GM12878 (cell line): Measurements from ENCODE around the gene IL18.

Experiments
- POLR2AphosphoS5 ChIP-seq: IDR thresholded peaks from 2 replicates; pipeline ENCODE4 v1.6.1; 2011; ENCODE audit warnings: mild to moderate bottlenecking, low read length, inconsistent platforms
- TF ChIP-seq, protein P1 (sequence below): IDR thresholded peaks from 2 replicates; pipeline ENCODE4 v1.6.1; 2011; ENCODE audit warnings: low read depth, mild to moderate bottlenecking, low read length, moderate library complexity, borderline replicate concordance; ENCODE audit errors: extremely low read depth
- TF ChIP-seq, protein P2 (sequence below), 3 experiments: IDR thresholded peaks in 2 of 3; conservative IDR thresholded peaks in 1 of 3; 2 replicates each; pipeline ENCODE4 v1.5.1; 2011; ENCODE audit warnings: low read depth in 3 of 3, low read length in 3 of 3, mild to moderate bottlenecking in 3 of 3, control low read depth in 2 of 3, moderate library complexity in 2 of 3, inconsistent platforms in 1 of 3, mixed read lengths in 1 of 3; ENCODE audit not compliant: control insufficient read depth in 2 of 3, insufficient read depth in 1 of 3; ENCODE audit errors: extremely low read depth in 1 of 3

DNA sequence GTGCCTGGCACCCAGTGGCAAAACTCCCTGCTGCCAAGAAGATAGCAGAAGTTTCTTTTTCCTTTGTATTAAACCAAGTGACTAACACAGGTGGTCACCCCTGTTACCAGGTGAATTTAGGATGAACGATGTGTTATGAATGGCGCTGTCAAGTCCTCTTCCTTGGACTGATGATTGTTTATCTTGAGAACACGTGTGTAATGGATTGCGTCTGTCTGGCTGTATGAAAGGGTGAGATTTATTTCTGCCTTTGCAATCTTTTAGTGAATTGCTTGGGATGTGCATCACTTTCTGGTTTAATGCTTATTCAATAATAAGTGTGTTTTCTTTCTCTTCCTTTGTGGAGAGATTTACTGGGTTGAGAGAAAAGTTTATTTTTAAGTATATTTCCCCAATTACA lies 40.8 kb downstream of the IL18 start:
- TF ChIP-seq, protein P1, sequence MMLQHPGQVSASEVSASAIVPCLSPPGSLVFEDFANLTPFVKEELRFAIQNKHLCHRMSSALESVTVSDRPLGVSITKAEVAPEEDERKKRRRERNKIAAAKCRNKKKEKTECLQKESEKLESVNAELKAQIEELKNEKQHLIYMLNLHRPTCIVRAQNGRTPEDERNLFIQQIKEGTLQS = no peak
- no peak for TF ChIP-seq POLR2AphosphoS5
- TF ChIP-seq, protein P2, sequence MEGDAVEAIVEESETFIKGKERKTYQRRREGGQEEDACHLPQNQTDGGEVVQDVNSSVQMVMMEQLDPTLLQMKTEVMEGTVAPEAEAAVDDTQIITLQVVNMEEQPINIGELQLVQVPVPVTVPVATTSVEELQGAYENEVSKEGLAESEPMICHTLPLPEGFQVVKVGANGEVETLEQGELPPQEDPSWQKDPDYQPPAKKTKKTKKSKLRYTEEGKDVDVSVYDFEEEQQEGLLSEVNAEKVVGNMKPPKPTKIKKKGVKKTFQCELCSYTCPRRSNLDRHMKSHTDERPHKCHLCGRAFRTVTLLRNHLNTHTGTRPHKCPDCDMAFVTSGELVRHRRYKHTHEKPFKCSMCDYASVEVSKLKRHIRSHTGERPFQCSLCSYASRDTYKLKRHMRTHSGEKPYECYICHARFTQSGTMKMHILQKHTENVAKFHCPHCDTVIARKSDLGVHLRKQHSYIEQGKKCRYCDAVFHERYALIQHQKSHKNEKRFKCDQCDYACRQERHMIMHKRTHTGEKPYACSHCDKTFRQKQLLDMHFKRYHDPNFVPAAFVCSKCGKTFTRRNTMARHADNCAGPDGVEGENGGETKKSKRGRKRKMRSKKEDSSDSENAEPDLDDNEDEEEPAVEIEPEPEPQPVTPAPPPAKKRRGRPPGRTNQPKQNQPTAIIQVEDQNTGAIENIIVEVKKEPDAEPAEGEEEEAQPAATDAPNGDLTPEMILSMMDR (IDR thresholded peaks at IDR 0.05 in 2 of 3, conservative IDR thresholded peaks at IDR 0.05 in 1 of 3; ENCODE audit: control insufficient read depth in 2 of 3, extremely low read depth in 1 of 3, insufficient read depth in 1 of 3, low read depth in 3 of 3, low read length in 3 of 3) = no peak
